PC-3 (cell line): Measurements from ENCODE around the gene RALGDS. TPM values are rescaled to one million over a fixed set of nuclear protein-coding genes. Genes with fewer than 3 reads are reported as not detected.

Experiments
- ATAC-seq: fragments of 200-7000 bp; cut with Tn5 transposase; 2 replicates; pipeline ENCODE4 v1.9.1; 2020; ENCODE audit warnings: mild to moderate bottlenecking, moderate library complexity
- BruUV-seq: library from RNA; stranded (reverse); fragments of 400-500 nt; replicated peaks from 2 replicates; lab custom pipeline; 2021; lab: Mats Ljungman, UMichigan
- CTCF ChIA-PET: fragments of 300-600 bp; sonication (Branson Sonifier 250); formaldehyde crosslinking; loops from one replicate; lab custom pipeline; 2022; ENCODE audit warnings: antibody characterized with exemption; lab: Charles Lee
- POLR2A ChIA-PET: fragments of 300-600 bp; sonication (Branson Sonifier 250); formaldehyde crosslinking; loops from one replicate; lab custom pipeline; 2022; ENCODE audit warnings: antibody characterized with exemption; ENCODE audit not compliant: unreplicated experiment; lab: Charles Lee
- DNase-seq: peaks from one replicate; pipeline ENCODE4 v3.0.0-alpha.2; 2015
- H2AFZ ChIP-seq: fragments of 300-600 bp; sonication (generic); 2 replicates; pipeline ENCODE4 v1.6.0; 2016; ENCODE audit warnings: antibody characterized with exemption, low read length
- H3F3A ChIP-seq: fragments of 300-600 bp; sonication (generic); one replicate; pipeline ENCODE4 v1.6.0; 2017; ENCODE audit warnings: antibody characterized with exemption, low read length, control low read depth, mild to moderate bottlenecking; ENCODE audit not compliant: unreplicated experiment
- H3K27ac ChIP-seq: fragments of 300-600 bp; sonication (generic); 2 replicates; pipeline ENCODE4 v1.5.1; 2016; ENCODE audit warnings: mild to moderate bottlenecking, low read length
- H3K27me3 ChIP-seq: fragments of 300-600 bp; sonication (generic); 2 replicates; pipeline ENCODE4 v1.6.1; 2016; ENCODE audit warnings: low read length, mixed read lengths
- H3K36me3 ChIP-seq: fragments of 300-600 bp; sonication (generic); 2 replicates; pipeline ENCODE4 v1.6.1; 2016; ENCODE audit warnings: low read depth, mixed run types, low read length, mixed read lengths
- H3K4me1 ChIP-seq: fragments of 300-600 bp; sonication (generic); 2 replicates; pipeline ENCODE4 v1.5.1; 2016; ENCODE audit warnings: low read length; ENCODE audit not compliant: insufficient read depth
- H3K4me2 ChIP-seq: fragments of 300-600 bp; sonication (generic); 2 replicates; pipeline ENCODE4 v1.6.0; 2016; ENCODE audit warnings: low read length
- H3K4me3 ChIP-seq: fragments of 300-600 bp; sonication (generic); 2 replicates; pipeline ENCODE4 v1.5.1; 2016; ENCODE audit warnings: mild to moderate bottlenecking, low read length, mixed read lengths
- H3K79me2 ChIP-seq: fragments of 300-600 bp; sonication (generic); 2 replicates; pipeline ENCODE4 v1.6.1; 2017; ENCODE audit warnings: low read length, mixed read lengths
- H3K9ac ChIP-seq: fragments of 300-600 bp; sonication (generic); 2 replicates; pipeline ENCODE4 v1.6.0; 2016; ENCODE audit warnings: mild to moderate bottlenecking, low read length
- H3K9me2 ChIP-seq: fragments of 300-600 bp; sonication (generic); replicated peaks from 2 replicates; pipeline ENCODE4 v1.6.1; 2016; ENCODE audit warnings: mixed run types, low read length, mixed read lengths
- H3K9me3 ChIP-seq: fragments of 300-600 bp; sonication (generic); 2 replicates; pipeline ENCODE4 v1.6.1; 2016; ENCODE audit warnings: low read length, mixed read lengths
- H4K20me1 ChIP-seq: fragments of 300-600 bp; sonication (generic); 2 replicates; pipeline ENCODE4 v1.6.1; 2016; ENCODE audit warnings: low read length, mixed read lengths
- CTCF ChIP-seq: fragments of 300-600 bp; sonication (generic); conservative IDR thresholded peaks from 2 replicates; pipeline ENCODE4 v1.5.1; 2017; ENCODE audit warnings: antibody characterized with exemption, low read depth, mild to moderate bottlenecking, low read length
- EZH2 ChIP-seq: fragments of 300-600 bp; sonication (generic); IDR thresholded peaks from one replicate; pipeline ENCODE4 v1.6.1; 2017; ENCODE audit warnings: antibody characterized with exemption, mild to moderate bottlenecking, low read length; ENCODE audit not compliant: unreplicated experiment
- EZH2phosphoT487 ChIP-seq: fragments of 300-600 bp; sonication (generic); IDR thresholded peaks from 2 replicates; pipeline ENCODE4 v1.6.1; 2018; ENCODE audit warnings: mild to moderate bottlenecking, antibody characterized with exemption, low read length, borderline replicate concordance
- intact Hi-C: fragments of 100-400 bp; cut with micrococcal nuclease; formaldehyde crosslinking; loops from 2 replicates; pipeline ENCODE4 v1.9.0; 2023
- total RNA-seq: library from RNA; depleted of rRNA; stranded (reverse); fragments of >200 nt; gene quantifications from 2 replicates; pipeline ENCODE4 v1.2.3, GENCODE V29; 2014

Gene RALGDS
- total RNA-seq, 1 experiment from 2014 or later: 32.2 TPM

GRCh38 chr9:133104718-133105460, 16.2 kb downstream of the RALGDS start:
- Histone ChIP-seq H3K36me3 (peaks cover 9% of the 10 kb centered on the region; the same call in 1 of the 2 replicates), H3K9me3 (no peaks in the 10 kb centered on the region), H3K79me2 (no peaks in the 10 kb centered on the region), H4K20me1 (no peaks in the 10 kb centered on the region), H3K27ac (no peak overlapping the region), H3K4me2 (no peak overlapping the region), H3K27me3 (no peaks in the 10 kb centered on the region), H3K4me1 (peaks cover 9% of the 10 kb centered on the region; the same call in 1 of the 2 replicates), H2AFZ (no peak overlapping the region), H3K9ac (no peak overlapping the region), H3K4me3 (no peak overlapping the region), H3F3A (no peaks in the 10 kb centered on the region), H3K9me2 (no peaks in the 10 kb centered on the region)
- no TSS peak for BruUV-seq
- TF ChIP-seq EZH2phosphoT487 (no peak), EZH2 (no peak), CTCF (no peak)
- DNase-seq (no peak), ATAC-seq (no peak)
- CTCF ChIA-PET: no interaction called here
- POLR2A ChIA-PET: no interaction called here
- intact Hi-C loops: no loop called here

DNA sequence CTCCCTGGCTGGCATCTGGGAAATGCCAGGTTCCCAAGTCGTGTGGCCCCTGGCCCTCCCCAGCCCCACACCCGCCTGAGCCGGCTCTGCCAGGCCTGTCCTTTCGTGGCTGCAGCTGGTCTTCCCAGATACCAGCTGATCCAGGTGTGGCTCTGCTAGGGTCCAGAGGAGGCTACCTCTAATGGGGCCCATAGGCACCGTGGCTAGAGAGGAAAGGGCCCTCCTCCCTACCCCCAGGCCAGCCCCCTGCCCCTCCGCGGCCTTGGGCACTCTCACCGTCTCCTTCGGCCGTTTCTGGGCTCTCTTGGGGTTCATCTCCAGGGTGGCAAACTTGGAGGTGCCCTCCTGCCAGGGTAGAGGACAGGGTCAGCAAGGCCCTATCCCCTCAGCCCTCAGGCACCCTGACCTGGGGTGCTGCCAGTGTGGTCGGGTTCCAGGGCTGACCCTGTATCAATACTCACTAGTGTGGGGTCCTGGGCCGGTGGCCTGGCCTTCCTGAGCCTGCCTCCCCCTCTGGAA, 17.0 kb downstream of the RALGDS start:
- Histone ChIP-seq H3K9ac (no peak overlapping the region), H4K20me1 (no peaks in the 10 kb centered on the region), H3K27ac (no peak overlapping the region), H3K4me3 (no peak overlapping the region), H3K4me2 (no peak overlapping the region), H3K9me3 (no peaks in the 10 kb centered on the region), H3K27me3 (no peaks in the 10 kb centered on the region), H3K79me2 (no peaks in the 10 kb centered on the region), H3K9me2 (no peaks in the 10 kb centered on the region), H3F3A (no peaks in the 10 kb centered on the region), H2AFZ (no peak overlapping the region), H3K36me3 (peaks cover 12% of the 10 kb centered on the region), H3K4me1 (peaks cover 9% of the 10 kb centered on the region; the same call in 1 of the 2 replicates)
- no peak for DNase-seq
- ChIA-PET CTCF (interaction anchor here (1.5 kb wide), 1 partner anchor 40 kb away, joined by 17 read pairs; no protein-coding TSS in a partner anchor), POLR2A (interaction anchor here (1.0 kb wide), 1 partner anchor 30 kb away, joined by 5 read pairs; no protein-coding TSS in a partner anchor)
- TF ChIP-seq CTCF: no peak
- TF ChIP-seq EZH2phosphoT487: no peak
- TF ChIP-seq EZH2: no peak
- no TSS peak for BruUV-seq
- intact Hi-C loops: loop anchor here (1.0 kb wide), 1 partner anchor 40 kb away; no protein-coding TSS in a partner anchor
- ATAC-seq: peak; percentile 9; the same call in 1 of the 2 replicates
